Hematopoietic multipotent progenitor cell treated with erythropoietin and hydrocortisone succinate and interleukin-3 and kit ligand, for 15 days (in vitro differentiated cells): ENCODE data around the gene ARHGEF33.

ENCODE experiments used
- DNase-seq: peaks from one replicate; pipeline ENCODE4 v3.0.0-alpha.2; 2015; ENCODE audit warnings: low spot score

Gene ARHGEF33

DNA sequence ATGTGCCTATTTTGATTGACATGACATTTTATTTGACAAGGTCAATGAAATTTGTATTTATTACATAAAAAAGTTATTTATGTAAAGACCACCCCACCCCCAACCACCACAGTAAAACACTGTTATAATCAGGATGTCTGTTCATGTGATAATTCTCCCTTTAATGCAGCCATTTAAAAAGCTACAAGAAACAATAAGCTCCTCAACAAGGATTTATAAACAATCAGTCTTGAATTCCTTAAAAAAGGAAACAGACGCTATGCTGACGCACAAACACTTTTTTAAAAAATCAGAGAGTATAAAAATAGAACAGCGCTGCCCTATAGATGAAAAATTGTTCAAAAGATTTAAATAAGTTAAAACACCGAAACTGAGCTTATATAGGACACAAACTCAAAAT lies 129.0 kb downstream of the ARHGEF33 start:
- no peak for DNase-seq

DNA sequence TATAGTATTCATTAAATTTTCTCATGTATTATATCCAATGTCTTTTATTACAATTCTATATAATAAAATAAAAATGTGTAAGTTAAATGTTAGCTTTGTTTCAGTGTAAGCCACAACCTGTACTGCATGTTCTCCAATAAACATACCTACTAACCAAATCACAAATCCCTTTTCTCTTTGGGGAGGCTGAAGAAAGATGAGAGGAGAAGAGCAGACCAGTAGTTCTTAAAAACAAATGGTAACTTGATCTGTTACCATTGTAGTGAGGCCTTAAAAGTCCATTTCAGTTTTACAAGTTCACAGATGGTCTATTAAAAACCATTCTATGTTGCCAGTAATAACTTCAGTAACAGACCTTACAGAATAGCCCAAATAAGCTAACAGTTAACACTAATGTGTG lies 130.7 kb downstream of the ARHGEF33 start:
- no peak for DNase-seq

DNA sequence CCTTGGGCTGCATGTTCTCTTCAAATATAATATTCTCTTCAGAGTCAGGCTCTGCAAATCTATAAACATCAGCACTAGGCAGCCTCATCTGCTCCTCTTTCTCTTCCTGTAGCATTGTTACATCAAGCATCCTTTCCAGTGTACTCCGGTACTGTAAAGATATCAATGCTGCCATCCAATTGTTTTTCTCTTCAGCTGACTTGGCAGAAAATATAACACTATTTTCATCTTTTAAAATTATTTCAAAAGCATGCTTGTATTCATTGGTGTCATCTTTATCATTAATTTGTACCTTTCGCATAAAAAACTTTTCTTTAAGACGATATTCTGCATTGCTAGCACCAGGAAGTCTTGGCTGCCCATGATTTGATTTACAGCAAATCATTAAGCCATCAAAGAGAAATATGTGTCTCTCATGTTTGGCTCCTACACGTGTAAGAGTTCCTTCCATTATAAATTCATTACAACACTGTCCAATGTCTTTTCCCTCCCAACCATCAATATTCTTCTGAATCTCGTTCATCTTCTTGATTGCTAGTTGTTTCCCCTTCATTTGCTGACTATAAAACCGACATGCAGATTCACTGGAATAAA lies 133.1 kb downstream of the ARHGEF33 start:
- DNase-seq, result no peak

DNA sequence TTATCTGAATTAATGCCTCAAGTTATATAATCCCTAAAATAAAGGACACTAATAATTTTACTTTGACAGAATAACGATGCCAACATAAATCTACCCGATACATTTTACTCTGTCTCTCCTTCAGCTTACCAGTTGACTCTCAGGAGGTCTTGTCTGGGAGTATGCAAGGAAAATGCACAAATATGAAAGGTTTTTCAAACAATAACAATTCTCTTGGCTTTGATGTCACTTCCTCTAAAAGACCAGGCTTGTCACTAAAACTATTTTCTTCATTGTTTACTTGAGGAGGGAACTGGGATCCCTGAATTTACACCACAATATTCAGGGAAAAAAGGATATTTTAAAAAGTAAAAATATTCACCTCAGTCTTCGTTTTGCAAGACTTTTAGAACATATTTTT lies 134.0 kb downstream of the ARHGEF33 start:
- DNase-seq, result no peak

DNA sequence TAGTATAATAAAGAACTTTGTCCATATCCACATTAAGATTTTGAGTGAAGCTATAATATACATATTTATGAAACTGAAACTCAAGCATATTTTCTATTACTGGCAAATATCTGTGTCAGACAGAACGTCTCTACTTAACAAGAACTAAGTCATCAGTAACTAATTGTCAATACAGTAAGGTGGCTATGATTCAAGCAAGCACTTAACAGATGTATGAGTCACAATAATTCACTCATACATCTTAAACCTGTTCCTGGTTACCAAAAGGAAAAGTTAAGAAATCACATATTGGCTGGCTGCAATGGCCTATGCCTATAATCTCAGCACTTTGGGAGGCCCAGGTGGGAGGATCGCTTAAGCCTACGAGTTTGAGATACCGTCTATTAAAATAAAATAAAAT lies 135.2 kb downstream of the ARHGEF33 start:
- no peak for DNase-seq
